ENCODE data around the gene EHBP1.

- TF ChIP-seq CTCF (IDR thresholded peaks at IDR 0.05; ENCODE audit: low read depth, low read length, poor library complexity, severe bottlenecking) (no peak), EZH2phosphoT487 (IDR thresholded peaks at IDR 0.05; ENCODE audit: borderline replicate concordance, low read length) (no peak)
Observed at GRCh38 chr2:62708751-62709150, 3.2 kb downstream of the EHBP1 start.
